Measurements from ENCODE around the gene RAB39B. TPM values are rescaled to one million over a fixed set of nuclear protein-coding genes. Genes with fewer than 3 reads are reported as not detected.

Gene RAB39B
- 27.2 TPM for total RNA-seq

DNA sequence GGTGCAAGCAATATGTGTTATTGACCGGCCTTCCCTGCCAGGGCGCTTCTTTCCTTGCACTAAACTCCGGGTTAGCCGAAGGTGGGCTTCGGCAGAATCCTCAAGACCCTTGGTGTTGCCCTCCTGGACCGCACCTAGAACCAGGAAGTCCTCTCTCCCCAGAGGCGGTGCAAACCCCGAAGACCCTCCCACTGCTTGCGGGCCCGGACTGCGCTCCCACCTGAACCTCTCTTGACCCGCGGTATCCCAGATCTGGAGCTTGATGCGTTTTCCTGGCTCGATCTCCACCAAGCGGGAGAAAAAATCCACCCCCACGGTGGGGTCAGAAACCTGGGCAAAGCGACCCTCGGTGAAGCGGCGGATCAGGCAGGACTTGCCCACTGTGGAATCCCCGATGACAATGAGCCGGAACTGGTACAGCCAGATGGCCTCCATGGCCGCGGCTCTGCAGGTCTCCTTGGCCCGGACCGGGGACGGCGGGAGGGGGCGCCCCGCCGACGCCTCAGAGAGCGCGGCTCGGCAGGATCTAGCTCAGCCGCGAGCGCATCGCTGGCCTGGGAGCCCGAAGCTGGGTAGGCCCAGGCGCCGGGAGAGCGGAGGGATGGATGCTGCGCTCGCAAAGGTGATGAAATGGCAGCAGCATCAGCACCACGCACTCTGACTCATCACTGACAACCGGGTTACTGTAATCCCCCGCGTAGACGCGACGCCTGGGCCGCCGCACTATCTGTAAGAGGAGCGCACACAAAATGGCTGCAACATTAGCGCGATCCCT is at the start of gene RAB39B:
Gene RAB39B, minus strand, starts transcription at position 638 of the 775 bp plus-strand sequence. Its CDS starts 203 bp downstream, at position 435.

DNA sequence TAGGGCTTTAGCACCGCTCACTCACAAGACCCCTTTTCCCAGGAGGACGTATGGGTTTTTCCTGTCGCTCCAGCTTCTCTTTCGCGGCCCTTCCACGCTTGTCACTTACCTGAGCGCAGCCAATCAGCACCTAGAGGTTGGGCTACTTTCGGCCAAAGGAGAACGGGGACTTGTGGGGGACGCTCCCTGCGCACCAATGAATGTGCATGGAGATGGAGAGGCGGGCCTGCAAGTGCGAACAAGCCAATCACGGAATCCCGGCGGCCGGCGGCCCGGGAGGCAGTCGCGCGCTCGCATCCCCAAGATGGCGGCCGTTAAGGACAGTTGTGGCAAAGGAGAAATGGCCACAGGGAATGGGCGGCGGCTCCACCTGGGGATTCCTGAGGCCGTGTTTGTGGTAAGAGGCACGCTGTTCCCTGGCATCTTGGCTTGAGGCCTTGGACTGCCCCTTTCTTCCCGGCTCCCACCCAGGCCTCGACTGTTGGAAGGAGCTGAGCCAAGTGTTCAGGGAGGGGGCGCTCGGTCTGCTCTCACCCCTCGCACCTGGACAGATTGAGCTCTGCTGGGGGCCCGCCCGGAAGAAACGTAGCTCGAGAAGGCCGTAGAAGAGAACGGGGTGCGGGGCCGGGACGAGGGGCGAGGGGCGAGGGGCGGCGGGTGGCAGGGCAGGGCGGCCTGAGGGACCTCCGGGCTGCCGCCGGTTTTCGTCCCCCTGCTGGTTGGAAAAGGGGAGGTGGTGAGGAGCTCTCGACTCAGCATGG is 47.9 kb downstream of the RAB39B start, which contains the start of gene VBP1:
Gene VBP1, plus strand, starts transcription at position 282 of the 761 bp plus-strand sequence. Its CDS starts 23 bp downstream, at position 305.

Small RNAs within 50 kb of the gene (small RNA-seq; reads per million reads assigned to genes)
- not detected for gene AC234781.4 (ENCODE audit: low replicate concordance)

Other genes starting within 250 kb of the RAB39B start
- gene F8, start 241.8 kb downstream of the RAB39B start, total RNA-seq: 5.6 TPM
- gene FUNDC2, start 237.6 kb downstream of the RAB39B start, total RNA-seq: 31.9 TPM
- 3.8 TPM for gene CMC4, start 193.4 kb downstream of the RAB39B start, total RNA-seq
- 3.4 TPM for gene MTCP1, start 193.4 kb downstream of the RAB39B start, total RNA-seq
- gene BRCC3, start 193.0 kb downstream of the RAB39B start, total RNA-seq: 18.8 TPM
- gene VBP1, start 48.0 kb downstream of the RAB39B start, total RNA-seq: 75.1 TPM
- 3.8 TPM for gene CLIC2, start 70.1 kb upstream of the RAB39B start, total RNA-seq
- gene F8A2, start 117.6 kb upstream of the RAB39B start, total RNA-seq: not detected
- gene F8A3, start 194.1 kb upstream of the RAB39B start, total RNA-seq: 1.9 TPM